Esophagus squamous epithelium (tissue), 5 donors: ENCODE measurements around the gene PAOX. TPM values are rescaled to one million over a fixed set of nuclear protein-coding genes. Genes with fewer than 3 reads are reported as not detected.
"Not testable (repeated sequence)": the region's sequence is repeated elsewhere in the genome, so short reads cannot be mapped to it uniquely, and the experiment has no call there.

ENCODE experiments used
- DNase-seq: peaks from one replicate; lab custom pipeline; 2025; lab: John Stamatoyannopoulos, UW
- H3K27ac ChIP-seq, 4 donors: fragments of 200-600 bp; sonication (generic); one replicate each; pipeline ENCODE4 v1.5.1; 2016 to 2019; ENCODE audit warnings: mild to moderate bottlenecking in 1 of 4
- H3K27me3 ChIP-seq, 4 donors: fragments of 200-600 bp; sonication (generic); 1 replicate in 3 of 4; 2 replicates in 1 of 4; pipeline versions ENCODE4 v1.5.1 to v1.6.0; 2017 to 2021; ENCODE audit warnings: antibody characterized with exemption in 1 of 4
- H3K36me3 ChIP-seq, 3 donors: fragments of 200-600 bp; sonication (generic); one replicate each; pipeline ENCODE4 v1.5.1; 2016 to 2019
- H3K4me1 ChIP-seq, 3 donors: fragments of 200-600 bp; sonication (generic); one replicate each; pipeline ENCODE4 v1.5.1; 2017 to 2019
- H3K4me3 ChIP-seq, 4 donors: fragments of 200-600 bp; sonication (generic); 1 replicate in 3 of 4; 2 replicates in 1 of 4; pipeline ENCODE4 v1.5.1; 2016 to 2019; ENCODE audit warnings: mild to moderate bottlenecking in 2 of 4, moderate library complexity in 1 of 4
- H3K9me3 ChIP-seq, 3 donors: fragments of 200-600 bp; sonication (generic); one replicate each; pipeline ENCODE4 v1.5.1; 2016 to 2019
- CTCF ChIP-seq, 6 experiments: fragments of 450-650 bp in 4 of 6; fragments of 200-600 bp in 2 of 6; sonication (generic) in 2 of 6; IDR thresholded peaks; one replicate each; pipeline ENCODE4 v1.5.1; 2016 to 2019; ENCODE audit warnings: antibody characterized with exemption in 6 of 6, mild to moderate bottlenecking in 4 of 6, moderate library complexity in 4 of 6
- POLR2A ChIP-seq, 4 donors: fragments of 450-650 bp; IDR thresholded peaks; one replicate each; pipeline ENCODE4 v1.6.1; 2017; ENCODE audit warnings: antibody characterized with exemption in 4 of 4, mild to moderate bottlenecking in 4 of 4, moderate library complexity in 3 of 4
- WGBS, 2 donors: methylation state at CpG; one replicate each; pipeline ENCODE4 v1.1.5; 2018; 5-methylcytosine and 5-hydroxymethylcytosine counted together
- intact Hi-C: fragments of 100-400 bp; cut with DNase I; formaldehyde crosslinking; loops from one replicate; pipeline ENCODE4 v1.15.0; 2022
- total RNA-seq, 4 donors: library from RNA; depleted of rRNA; stranded (reverse); fragments of >200 nt; gene quantifications; one replicate each; pipeline ENCODE4 v1.1.0, GENCODE V29; 2016
- donor health status: DM: yes; HTN: yes; CAD: no.

The PAOX gene
- total RNA-seq, 4 donors from 2014 or later: 11.5 to 16.6 (median 15.9) TPM

- Histone ChIP-seq H3K4me3 (no peak overlapping the region), H3K9me3 (no peaks in the 10 kb centered on the region), H3K27me3 (no peaks in the 10 kb centered on the region), H3K4me1 (peaks cover 27 to 49% (median 32%) of the 10 kb centered on the region in 3 donors), H3K27ac (no peak overlapping the region), H3K36me3 (peaks cover 0 to 12% (median 0%) of the 10 kb centered on the region in 3 donors)
- TF ChIP-seq POLR2A (IDR thresholded peaks at IDR 0.05) (no peak), CTCF (IDR thresholded peaks at IDR 0.05) (no peak)
- WGBS, 2 donors: 78% methylated on average over 12 of the region's 12 CpGs
- DNase-seq: no peak
- intact Hi-C loops: no loop called here
Observed at GRCh38 chr10:133375357-133376115, 3.5 kb upstream of the PAOX start.

- H3K4me3 ChIP-seq, H3K27me3 ChIP-seq, H3K9me3 ChIP-seq, intact Hi-C loops, H3K36me3 ChIP-seq, DNase-seq, H3K27ac ChIP-seq: not testable (repeated sequence)
- H3K4me1 ChIP-seq: peaks cover 27 to 56% (median 38%) of the 10 kb centered on the region in 3 donors
- WGBS, 2 donors: 91% methylated on average over 5 of the region's 5 CpGs
Observed at GRCh38 chr10:133376183-133376582, 2.9 kb upstream of the PAOX start.

GRCh38 chr10:133377025-133377817, 1.8 kb upstream of the PAOX start:
- H3K36me3 ChIP-seq: peaks cover 0 to 13% (median 0%) of the 10 kb centered on the region in 3 donors
- H3K4me3 ChIP-seq: no peak overlapping the region
- no peaks in the 10 kb centered on the region for H3K9me3 ChIP-seq
- 92 to 100% methylated on average over 1 to 9 of the region's 30 CpGs for WGBS, 2 donors
- peaks cover 22 to 49% (median 36%) of the 10 kb centered on the region in 3 donors for H3K4me1 ChIP-seq
- intact Hi-C loops: no loop called here
- no peak for TF ChIP-seq POLR2A (IDR thresholded peaks at IDR 0.05)
- no peak for TF ChIP-seq CTCF (IDR thresholded peaks at IDR 0.05)
- H3K27ac ChIP-seq: no peak overlapping the region
- no peak for DNase-seq
- no peaks in the 10 kb centered on the region for H3K27me3 ChIP-seq

- Histone ChIP-seq H3K27ac (peak overlapping the region; percentile 87 to 94 (median 94)), H3K36me3 (peaks cover 0 to 19% (median 0%) of the 10 kb centered on the region in 3 donors), H3K4me3 (peak overlapping the region; percentile 67 to 98 (median 82)), H3K27me3 (no peaks in the 10 kb centered on the region), H3K9me3 (no peaks in the 10 kb centered on the region), H3K4me1 (peaks cover 18 to 44% (median 31%) of the 10 kb centered on the region in 3 donors)
- 71% methylated on average over 6 of the region's 20 CpGs; no CpG with 5 or more reads in 1 of the 2 donors for WGBS, 2 donors
- DNase-seq: no peak
- TF ChIP-seq POLR2A (IDR thresholded peaks at IDR 0.05) (no peak), CTCF (IDR thresholded peaks at IDR 0.05) (no peak)
- intact Hi-C loops: no loop called here
Observed at GRCh38 chr10:133377818-133378250, 1.2 kb upstream of the PAOX start.

- peaks cover 0 to 25% (median 0%) of the 10 kb centered on the region in 3 donors for H3K36me3 ChIP-seq
- intact Hi-C loops: no loop called here
- no peak for DNase-seq
- no peaks in the 10 kb centered on the region for H3K9me3 ChIP-seq
- peak in 1 of 4 donors; percentile 17 for TF ChIP-seq POLR2A (IDR thresholded peaks at IDR 0.05)
- TF ChIP-seq CTCF (IDR thresholded peaks at IDR 0.05): no peak
- peak overlapping the region; percentile 67 to 98 (median 82) for H3K4me3 ChIP-seq
- H3K4me1 ChIP-seq: peaks cover 18 to 44% (median 31%) of the 10 kb centered on the region in 3 donors
- H3K27me3 ChIP-seq: no peaks in the 10 kb centered on the region
- WGBS, 2 donors: 0% methylated on average over 3 of the region's 90 CpGs
- peak overlapping the region; percentile 87 to 94 (median 94) for H3K27ac ChIP-seq
Observed at GRCh38 chr10:133378251-133379096, 588 bp upstream of the PAOX start.
